ENCODE measurements around the gene GGTA1.
"Not testable (repeated sequence)": the region's sequence is repeated elsewhere in the genome, so short reads cannot be mapped to it uniquely, and the experiment has no call there.

Gene GGTA1

DNA sequence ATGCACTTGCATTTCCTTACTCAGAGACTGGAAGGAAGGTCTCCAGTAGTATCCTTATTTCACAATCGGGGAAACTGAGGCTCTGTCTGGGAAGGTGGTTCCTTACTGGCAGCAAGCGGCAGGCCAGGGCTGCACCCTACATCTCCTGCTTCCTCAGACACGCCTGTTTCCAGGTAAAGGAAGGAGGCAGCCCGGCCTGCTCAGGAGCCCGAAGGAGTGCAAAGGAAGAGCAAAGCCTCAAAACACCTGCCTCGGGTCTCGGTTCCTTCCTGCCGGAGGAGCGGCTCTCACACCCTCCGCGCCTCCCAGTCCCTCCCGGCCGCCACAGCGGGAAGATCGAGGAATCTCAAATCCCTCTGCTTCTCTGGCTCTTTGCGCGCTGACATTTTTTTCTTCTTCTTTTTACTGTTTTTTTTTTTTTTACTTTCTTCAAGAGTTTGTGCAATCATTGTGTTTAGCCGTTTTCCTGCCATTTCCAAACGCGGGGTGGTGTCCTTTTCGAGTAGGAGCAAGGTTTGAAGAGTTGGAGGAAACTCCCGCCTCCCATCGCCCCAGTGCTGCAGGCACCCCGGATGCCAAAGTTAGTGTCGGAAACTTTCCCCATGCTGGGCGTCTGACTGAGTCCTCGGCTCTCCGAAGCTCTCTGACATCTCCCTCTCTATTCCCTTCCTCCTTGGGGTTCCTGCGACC is 1.0 kb downstream of the GGTA1 start:
- no peak for DNase-seq

DNA sequence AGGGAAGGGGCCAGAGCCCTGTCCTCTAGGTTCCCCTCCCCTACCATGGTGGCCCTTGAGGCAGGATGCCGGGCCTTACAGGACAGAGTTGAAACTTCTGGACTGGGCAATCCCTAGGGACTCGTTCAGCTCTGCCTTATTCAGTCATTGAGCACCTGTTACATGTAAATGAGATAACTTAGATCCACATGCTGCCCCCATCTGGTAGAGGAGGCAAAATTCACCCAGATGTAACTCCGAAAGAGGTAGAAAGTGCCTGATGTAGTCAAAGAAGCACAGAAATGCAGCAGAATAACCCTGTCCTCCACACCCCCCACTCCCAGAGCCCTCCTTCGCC is 1.5 kb downstream of the GGTA1 start:
- peak; percentile 49 to 62 for DNase-seq

DNA sequence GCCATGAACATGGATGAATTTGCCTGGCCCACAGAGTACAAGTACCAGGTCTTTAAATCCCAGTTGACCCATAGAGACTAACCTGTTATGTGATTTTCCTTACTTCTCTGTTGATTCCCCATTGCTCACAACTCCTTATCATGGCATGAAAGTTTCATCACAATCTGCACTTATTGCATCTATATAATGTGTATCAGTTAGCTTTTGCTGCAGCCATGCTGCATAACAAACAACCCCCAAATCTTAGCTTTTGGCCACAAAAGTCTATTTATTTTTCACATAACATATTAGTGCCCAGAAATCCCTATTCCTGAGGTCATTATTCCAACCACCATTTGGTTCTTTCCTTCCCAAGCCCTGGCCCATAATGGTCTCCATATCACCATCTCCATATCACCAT is 3.7 kb downstream of the GGTA1 start:
- DNase-seq = no peak

DNA sequence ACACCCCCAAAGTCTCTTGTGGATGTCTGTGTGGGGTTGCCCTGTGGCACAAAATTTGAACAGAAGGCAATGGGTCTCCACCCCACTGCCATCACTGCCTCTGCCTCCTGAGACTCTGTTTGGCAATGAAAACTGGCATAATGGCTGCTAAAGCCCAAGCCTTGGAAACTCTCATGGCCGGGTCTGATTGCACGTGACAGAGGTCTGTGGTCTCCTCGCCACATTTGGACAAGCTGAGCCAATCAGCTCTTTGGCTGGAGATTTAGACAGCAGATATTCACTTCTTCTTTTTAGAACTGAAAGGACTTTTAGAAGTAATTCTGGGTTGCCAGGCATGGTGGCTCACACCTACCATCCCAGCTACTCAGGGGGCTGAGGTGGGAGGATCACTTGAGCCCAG is 5.5 kb downstream of the GGTA1 start:
- DNase-seq = no peak

- DNase-seq = no peak
Observed at GRCh38 chr9:121491111-121491510, 8.5 kb downstream of the GGTA1 start.

GRCh38 chr9:121489344-121489743 is 10.3 kb downstream of the GGTA1 start:
- DNase-seq = no peak

- DNase-seq = no peak
Observed at GRCh38 chr9:121486043-121486442, 13.6 kb downstream of the GGTA1 start.

DNA sequence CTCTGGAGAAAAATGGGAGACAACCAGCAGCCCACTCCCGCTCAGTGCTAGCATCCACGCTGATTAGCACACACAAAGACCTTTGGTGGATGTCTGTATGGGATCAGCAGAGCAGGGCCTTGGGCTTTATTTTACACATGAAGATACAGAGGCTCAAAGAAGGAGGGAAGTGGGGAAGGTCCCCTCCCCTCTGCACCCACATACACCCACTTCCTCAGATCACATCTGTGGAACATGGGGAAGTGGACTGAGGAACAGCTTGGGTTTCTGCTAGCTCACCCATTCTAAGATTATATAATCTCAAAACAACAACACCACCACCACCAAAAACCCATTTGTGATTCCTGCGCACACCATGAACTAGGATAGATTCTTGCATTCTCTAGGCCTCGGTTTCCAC is 14.0 kb downstream of the GGTA1 start:
- DNase-seq = no peak

DNA sequence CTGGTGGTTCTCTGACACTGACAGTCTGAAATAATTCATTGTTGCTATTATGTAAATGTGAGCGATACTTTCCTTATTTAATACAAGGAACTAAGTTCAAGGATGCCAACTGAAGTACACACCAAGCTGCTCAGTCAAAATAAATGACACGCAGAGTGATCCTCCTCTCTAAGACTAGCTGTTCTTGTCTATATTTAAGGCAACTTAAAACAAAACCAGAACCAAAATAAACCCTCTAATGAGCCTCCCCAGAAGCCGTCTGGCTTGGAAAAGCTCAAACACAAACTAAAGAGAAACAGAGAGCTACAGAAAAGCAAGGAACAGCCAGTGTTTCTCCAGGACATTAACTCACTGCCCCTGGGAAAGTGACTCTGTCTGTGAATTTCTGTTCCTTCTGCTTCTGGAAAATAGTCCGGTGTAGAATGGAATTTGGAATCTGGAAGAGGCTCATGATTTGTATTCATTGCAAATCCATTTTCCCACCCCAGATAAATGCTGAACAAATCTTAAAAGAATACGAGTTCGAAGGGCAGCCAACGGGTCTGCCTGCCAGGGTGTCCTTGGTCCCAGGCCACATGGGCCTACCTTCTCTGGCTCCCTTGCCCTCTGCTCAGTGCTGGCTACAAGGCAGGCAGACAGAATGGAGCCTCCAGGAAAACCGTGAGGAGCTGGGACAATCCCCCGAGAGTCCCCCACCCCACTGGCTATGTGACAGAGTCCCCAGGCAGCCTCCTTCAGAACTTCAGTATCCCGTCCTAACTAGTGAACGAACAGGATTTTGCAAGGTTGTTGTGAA is 14.8 kb downstream of the GGTA1 start:
- DNase-seq = no peak

DNA sequence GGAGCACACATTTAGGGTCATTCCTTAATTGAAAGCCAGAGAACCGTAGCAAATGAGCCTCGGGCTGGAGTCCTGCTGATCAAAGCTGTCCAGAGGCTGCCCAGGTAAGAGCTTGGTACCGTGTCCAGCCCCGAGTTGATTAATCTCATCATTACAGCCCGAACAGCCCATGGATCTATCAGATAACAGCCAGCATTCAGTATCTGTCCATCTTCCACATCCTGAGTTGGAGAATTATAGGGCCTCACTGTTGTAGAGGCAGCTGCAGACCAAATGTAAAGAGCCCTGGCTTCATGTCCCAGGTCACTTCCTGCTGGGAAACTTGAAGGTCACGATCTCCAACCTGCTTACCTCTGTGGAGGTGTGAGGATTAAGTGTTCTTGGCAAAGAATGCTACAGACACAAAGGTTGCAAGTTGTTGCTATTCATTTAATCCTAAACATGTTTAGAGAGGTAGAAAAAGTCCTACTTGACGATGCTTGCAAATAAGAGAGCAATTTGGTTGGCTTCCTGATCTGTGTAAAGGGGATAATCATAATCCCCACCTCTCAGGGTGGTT is 16.1 kb downstream of the GGTA1 start:
- no peak for DNase-seq

GRCh38 chr9:121483049-121483448 is 16.6 kb downstream of the GGTA1 start:
- DNase-seq = peak; percentile 23 to 37

DNA sequence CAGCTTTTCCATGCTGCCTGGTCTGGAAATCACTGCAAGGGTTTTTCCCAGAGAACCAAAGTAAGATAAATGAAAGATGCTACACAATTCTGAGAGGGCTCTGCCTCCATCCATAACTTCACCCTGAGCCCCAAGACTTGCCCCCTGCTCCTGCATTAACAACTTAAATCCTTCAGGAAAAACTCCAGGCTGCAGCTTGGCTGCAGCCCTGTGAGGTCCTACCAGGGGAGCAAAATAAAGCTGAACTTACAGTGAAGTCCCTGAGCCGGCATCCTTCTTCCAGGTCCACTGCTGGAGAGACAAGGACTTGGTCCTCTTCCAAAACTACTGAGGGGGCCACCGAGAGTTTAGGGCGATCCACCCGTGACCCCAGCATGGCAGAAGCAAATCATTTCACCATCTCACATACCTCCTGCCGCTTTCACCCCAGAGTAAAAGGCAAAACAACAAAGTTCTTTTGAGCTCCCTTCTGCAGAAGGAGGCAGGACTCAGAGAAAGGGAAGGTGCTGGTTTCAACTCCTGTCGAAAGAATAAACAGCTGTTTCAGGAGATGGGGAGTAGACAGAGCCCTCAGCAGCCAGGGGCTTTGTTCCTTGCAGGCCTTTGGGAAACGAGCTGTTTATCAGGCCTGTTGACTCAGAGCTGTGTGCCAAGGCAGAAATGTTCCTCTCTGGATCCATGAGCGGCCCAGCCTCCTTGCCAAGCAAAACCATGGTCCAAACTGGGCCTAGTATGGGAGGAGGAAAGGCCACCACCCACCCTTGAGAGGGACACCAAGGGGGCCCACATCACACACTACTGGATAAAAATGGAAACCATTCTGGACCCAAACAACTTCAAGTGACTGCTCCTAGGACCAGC is 20.6 kb downstream of the GGTA1 start:
- no peak for DNase-seq

GRCh38 chr9:121476156-121476555 is 23.5 kb downstream of the GGTA1 start:
- no peak for DNase-seq

DNA sequence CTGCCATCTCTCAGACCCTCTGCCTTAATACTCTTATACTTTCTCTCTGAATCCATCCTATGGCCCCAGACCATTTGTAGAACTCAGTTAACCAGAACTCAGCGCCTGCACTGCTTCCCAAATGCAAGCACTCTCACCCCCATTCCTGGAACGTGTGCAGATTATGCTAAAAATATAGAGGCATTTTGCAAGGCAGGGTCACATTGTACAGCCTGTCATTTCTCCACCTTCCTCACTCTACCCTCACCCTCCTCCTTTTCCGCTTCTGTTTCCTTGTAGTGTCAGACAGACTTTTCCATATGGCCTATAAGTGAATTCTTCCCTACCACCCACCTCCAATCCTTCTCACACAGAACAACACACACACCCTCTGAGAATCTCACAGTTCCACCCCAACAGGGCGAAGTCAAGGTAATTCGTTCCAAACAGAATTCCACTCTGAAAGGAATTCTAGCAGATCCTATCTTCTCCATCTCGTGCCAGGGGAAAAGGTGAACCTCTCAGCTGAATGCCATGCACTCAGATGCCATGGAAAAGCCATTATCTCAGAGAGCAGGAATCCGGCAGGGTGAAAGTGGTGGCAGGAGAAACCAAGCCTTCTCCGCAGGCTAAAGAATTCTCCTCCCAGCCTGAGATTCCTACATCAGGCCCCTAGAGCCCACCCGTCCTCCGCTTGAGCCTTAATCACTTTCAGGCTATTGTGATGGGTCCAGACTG is 25.3 kb downstream of the GGTA1 start:
- DNase-seq = no peak

- DNase-seq = no peak
Observed at GRCh38 chr9:121473229-121473628, 26.4 kb downstream of the GGTA1 start.

GRCh38 chr9:121472446-121472845 is 27.2 kb downstream of the GGTA1 start:
- DNase-seq = no peak

- DNase-seq = no peak
Observed at GRCh38 chr9:121466142-121466541, 33.5 kb downstream of the GGTA1 start.

DNA sequence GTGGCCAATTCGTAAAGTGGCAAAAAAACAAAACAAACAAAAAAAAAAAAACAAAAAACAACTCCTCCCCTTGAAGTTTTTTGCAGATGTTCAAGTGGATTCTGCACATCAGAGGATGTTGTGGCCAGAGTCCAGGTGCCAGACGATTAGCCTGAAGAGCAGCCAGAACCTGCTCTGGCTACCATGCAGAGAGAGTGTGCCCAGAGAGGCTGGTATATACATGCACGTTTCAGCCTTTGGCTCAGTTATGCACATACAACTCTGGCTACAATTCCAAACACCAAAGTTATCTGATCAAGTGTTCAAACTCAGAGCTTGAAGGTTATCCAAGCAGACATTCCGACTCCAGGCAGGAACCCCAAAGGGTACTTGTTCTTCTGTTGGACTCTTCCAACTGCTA is 34.7 kb downstream of the GGTA1 start:
- no peak for DNase-seq

DNA sequence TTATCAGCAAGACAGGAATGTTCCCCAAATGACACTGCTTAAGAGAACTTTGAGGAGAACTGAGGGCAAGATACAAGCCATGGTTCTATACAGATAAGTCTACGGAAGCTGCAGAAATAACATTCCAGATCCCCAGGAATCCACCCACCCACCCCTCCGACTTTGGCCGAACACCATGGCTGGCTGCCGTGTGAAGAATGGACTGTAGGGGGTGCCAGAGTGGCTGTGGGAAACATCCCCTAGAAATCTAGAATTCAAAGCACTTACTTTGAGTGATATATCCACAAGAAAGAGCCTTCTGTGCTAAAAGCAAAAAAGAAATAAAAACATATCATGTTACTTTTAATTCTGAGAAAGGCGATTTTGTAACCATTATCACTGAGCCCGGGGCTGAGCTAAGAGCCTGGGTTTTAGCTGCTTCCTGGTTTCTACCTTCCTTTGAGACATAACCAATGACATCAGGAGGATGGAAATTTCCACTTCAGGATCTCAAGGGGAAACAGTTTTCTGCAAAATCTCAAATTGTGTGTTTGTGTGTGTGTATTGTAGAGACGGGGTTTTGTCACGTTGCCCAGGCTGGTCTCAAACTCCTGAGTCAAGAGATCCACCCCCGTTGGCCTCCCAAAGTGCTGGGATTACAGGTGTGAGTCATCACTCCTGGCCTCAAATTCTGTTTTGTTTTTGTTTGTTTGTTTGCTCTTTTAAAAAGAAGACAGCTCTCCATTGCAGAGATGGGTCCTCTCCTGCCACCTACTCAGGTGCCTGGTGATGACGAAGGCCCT is 36.4 kb downstream of the GGTA1 start:
- peak in 1 of 2 experiments; percentile 0 for DNase-seq

DNA sequence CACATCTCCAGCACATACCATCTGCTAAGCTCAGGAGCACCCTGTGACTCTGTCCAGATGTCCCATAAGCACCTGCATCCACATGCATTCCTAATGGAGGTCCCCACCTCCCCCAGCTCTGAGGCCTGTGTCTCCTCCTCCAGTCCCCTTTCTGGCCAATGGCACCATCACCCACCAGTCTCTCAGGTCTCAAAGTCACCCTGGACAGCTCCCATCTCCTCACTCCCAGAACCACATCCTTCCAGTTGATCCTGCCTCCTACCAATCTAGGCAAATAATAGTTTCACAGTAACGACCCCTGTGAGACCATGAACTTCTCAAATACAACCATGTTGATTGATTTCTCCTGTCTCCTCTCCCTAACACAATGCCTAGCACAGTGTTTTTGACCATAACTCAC is 40.1 kb downstream of the GGTA1 start:
- no peak for DNase-seq

- DNase-seq = not testable (repeated sequence)
Observed at GRCh38 chr9:121458449-121458848, 41.2 kb downstream of the GGTA1 start.
